Trophoblast cell (in vitro differentiated cells and primary cell): ENCODE data around the gene ZNF549.
A peak's percentile ranks its signal among the peaks of the same experiment; 100 is the strongest.

Source experiments
- DNase-seq, 2 donors: peaks; one replicate each; pipeline ENCODE4 v3.0.0-alpha.2; 2016
- H2AFZ ChIP-seq: 2 replicates; pipeline ENCODE4 v1.6.1; 2013; ENCODE audit warnings: low read length, moderate library complexity, mild to moderate bottlenecking; ENCODE audit not compliant: insufficient read depth, poor library complexity
- H2AK5ac ChIP-seq: 2 replicates; pipeline ENCODE4 v1.6.1; 2013; ENCODE audit warnings: mild to moderate bottlenecking, low read length
- H2BK120ac ChIP-seq: 2 replicates; pipeline ENCODE4 v1.6.1; 2013; ENCODE audit warnings: low read length, mild to moderate bottlenecking, moderate library complexity; ENCODE audit not compliant: insufficient read depth, poor library complexity
- H2BK12ac ChIP-seq: 2 replicates; pipeline ENCODE4 v1.6.1; 2013; ENCODE audit warnings: mild to moderate bottlenecking, low read length, moderate library complexity
- H2BK5ac ChIP-seq: 2 replicates; pipeline ENCODE4 v1.6.1; 2013; ENCODE audit warnings: low read length, low read depth, moderate library complexity, mild to moderate bottlenecking; ENCODE audit not compliant: poor library complexity
- H3K14ac ChIP-seq: 2 replicates; pipeline ENCODE4 v1.6.1; 2013; ENCODE audit warnings: mild to moderate bottlenecking, low read length
- H3K18ac ChIP-seq: 2 replicates; pipeline ENCODE4 v1.6.1; 2013; ENCODE audit warnings: mild to moderate bottlenecking, low read length
- H3K23ac ChIP-seq: 2 replicates; pipeline ENCODE4 v1.6.1; 2013; ENCODE audit warnings: low read length
- H3K27ac ChIP-seq: 2 replicates; pipeline ENCODE4 v1.5.1; 2013; ENCODE audit warnings: low read depth, mild to moderate bottlenecking, inconsistent platforms, low read length, moderate library complexity
- H3K27me3 ChIP-seq: 2 replicates; pipeline ENCODE4 v1.6.1; 2013; ENCODE audit warnings: inconsistent platforms, mild to moderate bottlenecking, low read length, moderate library complexity; ENCODE audit not compliant: insufficient read depth
- H3K36me3 ChIP-seq, 2 experiments: 1 replicate in 1 of 2; 2 replicates in 1 of 2; pipeline ENCODE4 v1.6.1; 2013; ENCODE audit warnings: low read length in 2 of 2, mild to moderate bottlenecking in 2 of 2, moderate library complexity in 1 of 2; ENCODE audit not compliant: insufficient read depth in 2 of 2, control insufficient read depth in 1 of 2
- H3K4ac ChIP-seq: 2 replicates; pipeline ENCODE4 v1.6.1; 2013; ENCODE audit warnings: low read depth, mild to moderate bottlenecking, low read length, moderate library complexity
- H3K4me1 ChIP-seq, 2 experiments: 1 replicate in 1 of 2; 2 replicates in 1 of 2; pipeline ENCODE4 v1.6.1; 2013; ENCODE audit warnings: low read length in 2 of 2, mild to moderate bottlenecking in 2 of 2, moderate library complexity in 1 of 2; ENCODE audit not compliant: insufficient read depth in 2 of 2, control insufficient read depth in 1 of 2
- H3K4me2 ChIP-seq: 2 replicates; pipeline ENCODE4 v1.6.1; 2013; ENCODE audit warnings: inconsistent platforms, mild to moderate bottlenecking, low read length, moderate library complexity
- H3K4me3 ChIP-seq: 2 replicates; pipeline ENCODE4 v1.5.1; 2013; ENCODE audit warnings: mild to moderate bottlenecking, low read depth, low read length, inconsistent platforms
- H3K79me1 ChIP-seq: one replicate; pipeline ENCODE4 v1.6.1; 2013; ENCODE audit warnings: low read length
- H3K79me2 ChIP-seq: 2 replicates; pipeline ENCODE4 v1.6.1; 2013; ENCODE audit warnings: low read length, mild to moderate bottlenecking; ENCODE audit not compliant: control insufficient read depth, insufficient read depth, poor library complexity
- H3K9ac ChIP-seq: 2 replicates; pipeline ENCODE4 v1.6.1; 2013; ENCODE audit warnings: mild to moderate bottlenecking, low read length
- H3K9me3 ChIP-seq: 2 replicates; pipeline ENCODE4 v1.6.1; 2013; ENCODE audit warnings: low read depth, mild to moderate bottlenecking, control low read depth, inconsistent platforms, low read length; ENCODE audit not compliant: insufficient read depth
- H4K12ac ChIP-seq: 2 replicates; pipeline ENCODE4 v1.6.1; 2013; ENCODE audit warnings: low read depth, mild to moderate bottlenecking, low read length, moderate library complexity
- H4K8ac ChIP-seq: 2 replicates; pipeline ENCODE4 v1.6.1; 2013; ENCODE audit warnings: low read depth, mild to moderate bottlenecking, low read length, moderate library complexity
- H4K91ac ChIP-seq: one replicate; pipeline ENCODE4 v1.6.1; 2013; ENCODE audit warnings: low read depth, mild to moderate bottlenecking, low read length, moderate library complexity
- WGBS: extraction: QIAGEN DNeasy Blood & Tissue Kit; methylation state at CpG from one replicate; pipeline ENCODE4 v1.1.7; 2013; ENCODE audit warnings: missing lambda C conversion rate; ENCODE audit not compliant: insufficient read length, insufficient coverage; ENCODE audit errors: extremely low coverage; 5-methylcytosine and 5-hydroxymethylcytosine counted together

ZNF549 gene

DNA sequence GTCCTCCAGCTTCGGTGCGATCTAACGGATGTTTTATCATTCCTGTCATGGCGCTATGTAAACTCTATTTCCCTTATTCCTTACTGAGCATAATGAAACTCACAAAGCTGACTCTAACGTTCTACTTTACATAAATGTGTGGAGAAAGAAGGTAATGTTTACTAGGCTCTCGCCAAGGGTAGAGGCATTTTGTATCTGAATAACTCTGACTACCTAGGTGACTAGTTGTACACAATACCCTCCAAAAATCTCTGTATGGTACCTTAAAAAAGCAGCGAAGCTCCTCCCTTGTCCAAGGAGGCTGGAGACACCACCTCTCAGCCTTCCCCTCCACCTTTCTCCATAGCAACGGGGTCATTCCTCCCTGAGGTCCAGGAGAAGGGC, 72.2 kb downstream of the ZNF549 start:
- no peak for DNase-seq
- Histone ChIP-seq H3K79me2 (peaks cover 4% of the 10 kb centered on the region), H3K4me3 (no peak overlapping the region), H3K4ac (no peak overlapping the region), H4K91ac (no peak overlapping the region), H3K18ac (no peak overlapping the region), H3K4me2 (peak overlapping the region; percentile 96), H3K14ac (no peak overlapping the region), H3K27ac (no peak overlapping the region), H3K23ac (no peak overlapping the region), H3K9me3 (no peaks in the 10 kb centered on the region), H3K27me3 (no peaks in the 10 kb centered on the region), H3K79me1 (no peaks in the 10 kb centered on the region), H2BK5ac (no peak overlapping the region), H2BK12ac (no peak overlapping the region), H3K9ac (no peak overlapping the region), H2AFZ (no peak overlapping the region), H2AK5ac (no peak overlapping the region), H3K36me3 (peaks cover 0 to 1% of the 10 kb centered on the region in 2 experiments), H4K12ac (no peak overlapping the region), H3K4me1 (peaks cover 5 to 10% of the 10 kb centered on the region in 2 experiments), H4K8ac (peak overlapping the region; percentile 72), H2BK120ac (no peak overlapping the region)
- WGBS = no CpG with 5 or more reads among the region's 8 CpGs

DNA sequence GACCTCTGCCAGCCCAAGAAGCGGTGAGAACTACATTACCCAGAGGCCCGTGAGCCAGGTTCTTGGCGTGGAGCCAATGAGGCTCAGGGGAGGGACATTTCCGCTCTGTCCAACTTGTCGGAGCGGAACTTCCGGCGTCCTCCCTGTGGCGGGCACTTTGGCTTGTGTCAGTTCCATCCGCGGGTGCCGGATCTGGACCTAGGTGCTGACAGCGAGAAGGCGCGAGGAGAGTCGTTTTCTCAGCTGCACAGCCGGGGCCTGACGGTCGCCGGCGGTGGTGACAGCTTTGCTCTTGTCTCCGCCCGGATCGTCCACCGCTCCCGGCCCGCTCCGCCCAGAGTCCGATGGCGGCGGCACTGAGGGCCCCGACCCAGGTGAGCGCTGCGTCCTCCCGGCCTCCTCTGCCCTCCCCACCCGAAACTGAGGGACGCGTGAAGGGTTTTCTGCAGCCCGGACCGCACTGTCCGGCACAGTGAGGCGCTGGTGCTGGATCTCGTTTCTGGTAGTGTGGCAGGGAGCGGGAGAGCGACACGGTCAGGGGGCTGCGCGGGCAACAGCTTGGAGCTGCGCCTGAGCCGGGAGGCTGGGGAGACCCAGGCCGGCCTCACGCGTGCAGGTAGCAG, 72.7 kb downstream of the ZNF549 start, which contains the start of gene ZNF530:
Gene ZNF530, plus strand, starts transcription at position 125 of the 623 bp plus-strand sequence. CDS start 4,461 bp downstream, outside the sequence.
- H3K4ac ChIP-seq = no peak within 1 kb of the TSS
- no peak within 1 kb of the TSS for H2BK12ac ChIP-seq
- H3K79me2 ChIP-seq = peaks cover 4% of the 10 kb centered on the region
- H3K27ac ChIP-seq = no peak within 1 kb of the TSS
- peak within 1 kb of the TSS; percentile 77 for H2AFZ ChIP-seq
- peak within 1 kb of the TSS; percentile 72 for H4K8ac ChIP-seq
- no peak within 1 kb of the TSS for H2BK120ac ChIP-seq
- DNase-seq = peak; percentile 85 to 97
- no peaks in the 10 kb centered on the region for H3K79me1 ChIP-seq
- peak within 1 kb of the TSS; percentile 5 for H3K14ac ChIP-seq
- no peaks in the 10 kb centered on the region for H3K27me3 ChIP-seq
- H4K91ac ChIP-seq = no peak within 1 kb of the TSS
- WGBS = no CpG with 5 or more reads among the region's 53 CpGs
- peak within 1 kb of the TSS; percentile 28 for H3K18ac ChIP-seq
- no peak within 1 kb of the TSS for H3K23ac ChIP-seq
- H3K9me3 ChIP-seq = no peaks in the 10 kb centered on the region
- H2AK5ac ChIP-seq = no peak within 1 kb of the TSS
- peak within 1 kb of the TSS; percentile 96 for H3K4me2 ChIP-seq
- no peak within 1 kb of the TSS for H2BK5ac ChIP-seq
- peak within 1 kb of the TSS; percentile 50 for H3K9ac ChIP-seq
- peaks cover 0 to 5% of the 10 kb centered on the region in 2 experiments for H3K36me3 ChIP-seq
- peak within 1 kb of the TSS; percentile 91 for H3K4me3 ChIP-seq
- peak within 1 kb of the TSS; percentile 4 for H4K12ac ChIP-seq
- H3K4me1 ChIP-seq = peaks cover 5 to 10% of the 10 kb centered on the region in 2 experiments

DNA sequence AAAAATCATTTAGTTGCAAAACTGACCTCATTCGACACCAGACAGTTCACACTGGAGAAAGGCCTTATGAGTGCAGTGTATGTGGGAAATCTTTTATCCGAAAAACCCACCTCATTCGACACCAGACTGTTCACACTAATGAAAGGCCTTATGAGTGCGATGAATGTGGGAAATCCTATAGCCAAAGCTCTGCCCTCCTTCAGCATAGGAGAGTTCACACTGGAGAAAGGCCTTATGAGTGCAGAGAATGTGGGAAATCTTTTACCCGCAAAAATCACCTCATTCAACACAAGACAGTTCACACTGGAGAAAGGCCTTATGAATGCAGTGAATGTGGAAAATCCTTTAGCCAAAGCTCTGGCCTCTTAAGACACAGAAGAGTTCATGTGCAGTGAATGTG, 79.8 kb downstream of the ZNF549 start:
- no CpG with 5 or more reads among the region's 5 CpGs for WGBS
- no peaks in the 10 kb centered on the region for H3K9me3 ChIP-seq
- no peaks in the 10 kb centered on the region for H3K79me1 ChIP-seq
- H3K4me2 ChIP-seq = no peak overlapping the region
- no peak overlapping the region for H2BK120ac ChIP-seq
- no peaks in the 10 kb centered on the region for H3K4me1 ChIP-seq
- H3K18ac ChIP-seq = no peak overlapping the region
- H3K27me3 ChIP-seq = no peaks in the 10 kb centered on the region
- H3K27ac ChIP-seq = no peak overlapping the region
- H2BK12ac ChIP-seq = no peak overlapping the region
- H4K91ac ChIP-seq = no peak overlapping the region
- H4K12ac ChIP-seq = no peak overlapping the region
- H3K14ac ChIP-seq = no peak overlapping the region
- H2AK5ac ChIP-seq = no peak overlapping the region
- H3K36me3 ChIP-seq = peaks cover 2 to 23% of the 10 kb centered on the region in 2 experiments
- no peak overlapping the region for H4K8ac ChIP-seq
- H3K9ac ChIP-seq = no peak overlapping the region
- H3K79me2 ChIP-seq = no peaks in the 10 kb centered on the region
- DNase-seq = peak in 1 of 2 donors; percentile 3
- no peak overlapping the region for H3K4ac ChIP-seq
- no peak overlapping the region for H3K4me3 ChIP-seq
- no peak overlapping the region for H3K23ac ChIP-seq
- H2BK5ac ChIP-seq = no peak overlapping the region
- H2AFZ ChIP-seq = no peak overlapping the region
